ENCODE measurements around the gene MYH10. TPM values are rescaled to one million over a fixed set of nuclear protein-coding genes. Genes with fewer than 3 reads are reported as not detected.

MYH10 gene
- total RNA-seq, 1 experiment from 2014 or later, result 74.0 TPM

- TF ChIP-seq CTCF (IDR thresholded peaks at IDR 0.05; ENCODE audit: insufficient read depth in 1 of 2, low read depth in 1 of 2, low read length in 1 of 2, severe bottlenecking in 1 of 2, unreplicated experiment in 1 of 2), result no peak
- Mint-ChIP-seq H3K4me3 (ENCODE audit: unreplicated experiment) (no peak overlapping the region), H3K36me3 (ENCODE audit: insufficient read depth, unreplicated experiment) (peaks cover 19% of the 10 kb centered on the region), H3K27ac (ENCODE audit: unreplicated experiment) (no peak overlapping the region), H3K9me3 (ENCODE audit: unreplicated experiment) (no peaks in the 10 kb centered on the region), H3K27me3 (ENCODE audit: insufficient read depth, unreplicated experiment) (no peaks in the 10 kb centered on the region), H3K4me1 (ENCODE audit: low read depth, unreplicated experiment) (no peaks in the 10 kb centered on the region)
- H3K36me3 ChIP-seq (ENCODE audit: control insufficient read depth, insufficient read depth, low read length), result no peaks in the 10 kb centered on the region
- H3K27me3 ChIP-seq (replicated peaks; ENCODE audit: control insufficient read depth, insufficient read depth, low read length), result no peaks in the 10 kb centered on the region
- CTCF ChIA-PET, result no interaction called here
- H3K4me3 ChIP-seq (ENCODE audit: low read depth, low read length), result no peak overlapping the region
- POLR2A ChIA-PET, result no interaction called here
- DNase-seq, result no peak
- no peaks in the 10 kb centered on the region for H3K9me3 ChIP-seq
- BruUV-seq (replicated peaks), result no TSS peak
- intact Hi-C loops (cut with micrococcal nuclease; ENCODE audit: unreplicated experiment), result no loop called here
- no peaks in the 10 kb centered on the region for H3K4me1 ChIP-seq
These were observed 164.8 kb downstream of the MYH10 start for GRCh38 chr17:8465759-8466158.

DNA sequence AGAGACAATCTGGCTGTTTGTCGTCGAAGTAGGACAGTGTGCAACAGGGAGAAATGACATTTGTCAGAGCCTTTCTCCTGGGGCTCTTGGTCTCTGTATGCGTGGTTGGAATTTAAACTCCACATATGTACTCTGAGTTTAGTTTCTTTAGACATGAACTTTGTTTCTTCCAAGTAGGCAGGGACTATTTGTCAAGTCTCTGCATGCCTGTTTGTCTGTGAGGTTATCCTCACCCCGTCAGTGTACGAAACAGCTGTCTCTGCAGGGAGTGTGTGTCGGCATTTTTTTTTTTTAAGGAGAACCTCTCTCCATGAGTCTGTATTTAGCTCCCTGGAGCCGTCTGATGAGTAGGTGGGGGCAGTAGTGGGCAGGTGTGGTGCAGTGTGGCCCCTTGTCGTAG is 165.2 kb downstream of the MYH10 start:
- Mint-ChIP-seq H3K4me3 (ENCODE audit: unreplicated experiment) (no peak overlapping the region), H3K36me3 (ENCODE audit: insufficient read depth, unreplicated experiment) (peaks cover 19% of the 10 kb centered on the region), H3K4me1 (ENCODE audit: low read depth, unreplicated experiment) (no peaks in the 10 kb centered on the region), H3K27ac (ENCODE audit: unreplicated experiment) (no peak overlapping the region), H3K9me3 (ENCODE audit: unreplicated experiment) (no peaks in the 10 kb centered on the region), H3K27me3 (ENCODE audit: insufficient read depth, unreplicated experiment) (no peaks in the 10 kb centered on the region)
- H3K4me1 ChIP-seq, result no peaks in the 10 kb centered on the region
- intact Hi-C loops (cut with micrococcal nuclease; ENCODE audit: unreplicated experiment), result no loop called here
- no peaks in the 10 kb centered on the region for H3K27me3 ChIP-seq (replicated peaks; ENCODE audit: control insufficient read depth, insufficient read depth, low read length)
- H3K4me3 ChIP-seq (ENCODE audit: low read depth, low read length), result no peak overlapping the region
- DNase-seq, result no peak
- no peak for TF ChIP-seq CTCF (IDR thresholded peaks at IDR 0.05; ENCODE audit: insufficient read depth in 1 of 2, low read depth in 1 of 2, low read length in 1 of 2, severe bottlenecking in 1 of 2, unreplicated experiment in 1 of 2)
- BruUV-seq (replicated peaks), result no TSS peak
- ChIA-PET POLR2A (no interaction called here), CTCF (no interaction called here)
- H3K9me3 ChIP-seq, result no peaks in the 10 kb centered on the region
- no peaks in the 10 kb centered on the region for H3K36me3 ChIP-seq (ENCODE audit: control insufficient read depth, insufficient read depth, low read length)

GRCh38 chr17:8464941-8465340 is 165.6 kb downstream of the MYH10 start:
- Mint-ChIP-seq H3K9me3 (ENCODE audit: unreplicated experiment) (no peaks in the 10 kb centered on the region), H3K4me1 (ENCODE audit: low read depth, unreplicated experiment) (no peaks in the 10 kb centered on the region), H3K27me3 (ENCODE audit: insufficient read depth, unreplicated experiment) (no peaks in the 10 kb centered on the region), H3K27ac (ENCODE audit: unreplicated experiment) (no peak overlapping the region), H3K36me3 (ENCODE audit: insufficient read depth, unreplicated experiment) (peaks cover 19% of the 10 kb centered on the region), H3K4me3 (ENCODE audit: unreplicated experiment) (no peak overlapping the region)
- POLR2A ChIA-PET, result no interaction called here
- no peak for DNase-seq
- Histone ChIP-seq H3K9me3 (no peaks in the 10 kb centered on the region), H3K27me3 (replicated peaks; ENCODE audit: control insufficient read depth, insufficient read depth, low read length) (no peaks in the 10 kb centered on the region), H3K4me1 (no peaks in the 10 kb centered on the region), H3K36me3 (ENCODE audit: control insufficient read depth, insufficient read depth, low read length) (no peaks in the 10 kb centered on the region), H3K4me3 (ENCODE audit: low read depth, low read length) (no peak overlapping the region)
- CTCF ChIA-PET, result no interaction called here
- TF ChIP-seq CTCF (IDR thresholded peaks at IDR 0.05; ENCODE audit: insufficient read depth in 1 of 2, low read depth in 1 of 2, low read length in 1 of 2, severe bottlenecking in 1 of 2, unreplicated experiment in 1 of 2), result no peak
- intact Hi-C loops (cut with micrococcal nuclease; ENCODE audit: unreplicated experiment), result no loop called here
- BruUV-seq (replicated peaks), result no TSS peak
